Trophoblast cell (in vitro differentiated cells and primary cell): ENCODE results near the gene PLEKHG3.

Experiments used
- DNase-seq, 2 donors: peaks; one replicate each; pipeline ENCODE4 v3.0.0-alpha.2; 2016
- H2AFZ ChIP-seq: 2 replicates; pipeline ENCODE4 v1.6.1; 2013; ENCODE audit warnings: low read length, moderate library complexity, mild to moderate bottlenecking; ENCODE audit not compliant: insufficient read depth, poor library complexity
- H2AK5ac ChIP-seq: 2 replicates; pipeline ENCODE4 v1.6.1; 2013; ENCODE audit warnings: mild to moderate bottlenecking, low read length
- H2BK120ac ChIP-seq: 2 replicates; pipeline ENCODE4 v1.6.1; 2013; ENCODE audit warnings: low read length, mild to moderate bottlenecking, moderate library complexity; ENCODE audit not compliant: insufficient read depth, poor library complexity
- H2BK12ac ChIP-seq: 2 replicates; pipeline ENCODE4 v1.6.1; 2013; ENCODE audit warnings: mild to moderate bottlenecking, low read length, moderate library complexity
- H2BK5ac ChIP-seq: 2 replicates; pipeline ENCODE4 v1.6.1; 2013; ENCODE audit warnings: low read length, low read depth, moderate library complexity, mild to moderate bottlenecking; ENCODE audit not compliant: poor library complexity
- H3K14ac ChIP-seq: 2 replicates; pipeline ENCODE4 v1.6.1; 2013; ENCODE audit warnings: mild to moderate bottlenecking, low read length
- H3K18ac ChIP-seq: 2 replicates; pipeline ENCODE4 v1.6.1; 2013; ENCODE audit warnings: mild to moderate bottlenecking, low read length
- H3K23ac ChIP-seq: 2 replicates; pipeline ENCODE4 v1.6.1; 2013; ENCODE audit warnings: low read length
- H3K27ac ChIP-seq: 2 replicates; pipeline ENCODE4 v1.5.1; 2013; ENCODE audit warnings: low read depth, mild to moderate bottlenecking, inconsistent platforms, low read length, moderate library complexity
- H3K27me3 ChIP-seq: 2 replicates; pipeline ENCODE4 v1.6.1; 2013; ENCODE audit warnings: inconsistent platforms, mild to moderate bottlenecking, low read length, moderate library complexity; ENCODE audit not compliant: insufficient read depth
- H3K36me3 ChIP-seq, 2 experiments: 1 replicate in 1 of 2; 2 replicates in 1 of 2; pipeline ENCODE4 v1.6.1; 2013; ENCODE audit warnings: low read length in 2 of 2, mild to moderate bottlenecking in 2 of 2, moderate library complexity in 1 of 2; ENCODE audit not compliant: insufficient read depth in 2 of 2, control insufficient read depth in 1 of 2
- H3K4ac ChIP-seq: 2 replicates; pipeline ENCODE4 v1.6.1; 2013; ENCODE audit warnings: low read depth, mild to moderate bottlenecking, low read length, moderate library complexity
- H3K4me1 ChIP-seq, 2 experiments: 1 replicate in 1 of 2; 2 replicates in 1 of 2; pipeline ENCODE4 v1.6.1; 2013; ENCODE audit warnings: low read length in 2 of 2, mild to moderate bottlenecking in 2 of 2, moderate library complexity in 1 of 2; ENCODE audit not compliant: insufficient read depth in 2 of 2, control insufficient read depth in 1 of 2
- H3K4me2 ChIP-seq: 2 replicates; pipeline ENCODE4 v1.6.1; 2013; ENCODE audit warnings: inconsistent platforms, mild to moderate bottlenecking, low read length, moderate library complexity
- H3K4me3 ChIP-seq: 2 replicates; pipeline ENCODE4 v1.5.1; 2013; ENCODE audit warnings: mild to moderate bottlenecking, low read depth, low read length, inconsistent platforms
- H3K79me1 ChIP-seq: one replicate; pipeline ENCODE4 v1.6.1; 2013; ENCODE audit warnings: low read length
- H3K79me2 ChIP-seq: 2 replicates; pipeline ENCODE4 v1.6.1; 2013; ENCODE audit warnings: low read length, mild to moderate bottlenecking; ENCODE audit not compliant: control insufficient read depth, insufficient read depth, poor library complexity
- H3K9ac ChIP-seq: 2 replicates; pipeline ENCODE4 v1.6.1; 2013; ENCODE audit warnings: mild to moderate bottlenecking, low read length
- H3K9me3 ChIP-seq: 2 replicates; pipeline ENCODE4 v1.6.1; 2013; ENCODE audit warnings: low read depth, mild to moderate bottlenecking, control low read depth, inconsistent platforms, low read length; ENCODE audit not compliant: insufficient read depth
- H4K12ac ChIP-seq: 2 replicates; pipeline ENCODE4 v1.6.1; 2013; ENCODE audit warnings: low read depth, mild to moderate bottlenecking, low read length, moderate library complexity
- H4K8ac ChIP-seq: 2 replicates; pipeline ENCODE4 v1.6.1; 2013; ENCODE audit warnings: low read depth, mild to moderate bottlenecking, low read length, moderate library complexity
- H4K91ac ChIP-seq: one replicate; pipeline ENCODE4 v1.6.1; 2013; ENCODE audit warnings: low read depth, mild to moderate bottlenecking, low read length, moderate library complexity
- WGBS: extraction: QIAGEN DNeasy Blood & Tissue Kit; methylation state at CpG from one replicate; pipeline ENCODE4 v1.1.7; 2013; ENCODE audit warnings: missing lambda C conversion rate; ENCODE audit not compliant: insufficient read length, insufficient coverage; ENCODE audit errors: extremely low coverage; 5-methylcytosine and 5-hydroxymethylcytosine counted together

PLEKHG3 gene

DNA sequence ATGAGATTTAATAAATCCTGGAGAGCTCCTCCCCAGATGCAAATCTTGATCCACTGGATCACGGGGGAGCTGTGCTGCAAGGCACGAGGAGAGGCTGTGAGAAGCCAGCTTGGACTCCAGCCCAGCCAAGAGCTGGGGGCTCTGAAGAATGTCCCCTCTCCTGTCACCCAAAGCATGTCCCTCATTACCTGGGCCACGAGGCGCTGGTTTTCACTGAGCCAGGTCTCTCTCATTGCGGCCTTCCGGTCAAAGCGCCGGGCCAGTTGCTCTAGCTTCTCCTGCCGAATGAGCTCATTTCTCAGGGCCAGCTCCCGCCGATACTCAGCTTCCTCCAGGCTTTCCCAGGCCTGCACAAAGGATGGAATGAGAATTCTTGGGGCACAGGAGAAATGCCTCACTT lies 92.1 kb downstream of the PLEKHG3 start:
- Histone ChIP-seq H3K14ac (no peak overlapping the region), H3K4me3 (no peak overlapping the region), H2BK120ac (no peak overlapping the region), H3K79me1 (no peaks in the 10 kb centered on the region), H4K8ac (no peak overlapping the region), H3K27ac (no peak overlapping the region), H3K27me3 (no peaks in the 10 kb centered on the region), H3K9me3 (no peaks in the 10 kb centered on the region), H2BK12ac (no peak overlapping the region), H3K36me3 (no peaks in the 10 kb centered on the region), H3K9ac (no peak overlapping the region), H2AFZ (no peak overlapping the region), H3K4me1 (no peaks in the 10 kb centered on the region), H4K12ac (no peak overlapping the region), H4K91ac (no peak overlapping the region), H2AK5ac (no peak overlapping the region), H3K18ac (no peak overlapping the region), H2BK5ac (no peak overlapping the region), H3K79me2 (no peaks in the 10 kb centered on the region), H3K4ac (no peak overlapping the region), H3K4me2 (no peak overlapping the region), H3K23ac (no peak overlapping the region)
- DNase-seq: no peak
- WGBS: no CpG with 5 or more reads among the region's 11 CpGs

DNA sequence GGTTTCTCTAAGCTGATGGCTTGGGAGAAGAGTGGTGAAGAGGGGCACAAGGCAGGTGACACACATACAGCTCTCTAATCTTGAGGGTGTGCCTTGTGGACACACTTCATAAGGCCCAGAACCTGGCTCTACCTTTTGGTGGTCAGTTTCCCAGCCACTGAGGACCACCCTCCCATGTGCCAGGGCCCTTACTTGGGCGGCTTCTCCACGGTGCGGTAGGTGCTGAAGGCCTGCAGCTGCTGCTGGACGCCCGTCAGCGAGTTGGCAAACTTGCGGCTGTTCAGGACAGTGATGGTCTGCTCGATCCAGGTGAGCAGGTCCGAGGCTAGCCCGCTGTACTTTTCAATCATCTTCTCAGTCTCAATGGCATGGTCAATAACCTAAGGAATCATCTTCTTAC lies 95.3 kb downstream of the PLEKHG3 start:
- no CpG with 5 or more reads among the region's 10 CpGs for WGBS
- Histone ChIP-seq H2BK120ac (no peak overlapping the region), H3K4ac (no peak overlapping the region), H2BK5ac (no peak overlapping the region), H3K27ac (no peak overlapping the region), H3K14ac (no peak overlapping the region), H3K9ac (no peak overlapping the region), H3K4me1 (no peaks in the 10 kb centered on the region), H3K79me1 (no peaks in the 10 kb centered on the region), H3K4me2 (no peak overlapping the region), H4K12ac (no peak overlapping the region), H2AK5ac (no peak overlapping the region), H3K18ac (no peak overlapping the region), H4K8ac (no peak overlapping the region), H3K27me3 (peaks cover 3% of the 10 kb centered on the region), H3K36me3 (no peaks in the 10 kb centered on the region), H3K79me2 (no peaks in the 10 kb centered on the region), H3K4me3 (no peak overlapping the region), H3K23ac (no peak overlapping the region), H2BK12ac (no peak overlapping the region), H3K9me3 (no peaks in the 10 kb centered on the region), H4K91ac (no peak overlapping the region), H2AFZ (no peak overlapping the region)
- DNase-seq: no peak
